Measurements from ENCODE around the gene FTO. TPM values are rescaled to one million over a fixed set of nuclear protein-coding genes. Genes with fewer than 3 reads are reported as not detected.
A peak's percentile ranks its signal among the peaks of the same experiment; 100 is the strongest.

FTO gene
- total RNA-seq, 4 donors from 2014 or later, result 29.0 to 64.1 (median 48.1) TPM

DNA sequence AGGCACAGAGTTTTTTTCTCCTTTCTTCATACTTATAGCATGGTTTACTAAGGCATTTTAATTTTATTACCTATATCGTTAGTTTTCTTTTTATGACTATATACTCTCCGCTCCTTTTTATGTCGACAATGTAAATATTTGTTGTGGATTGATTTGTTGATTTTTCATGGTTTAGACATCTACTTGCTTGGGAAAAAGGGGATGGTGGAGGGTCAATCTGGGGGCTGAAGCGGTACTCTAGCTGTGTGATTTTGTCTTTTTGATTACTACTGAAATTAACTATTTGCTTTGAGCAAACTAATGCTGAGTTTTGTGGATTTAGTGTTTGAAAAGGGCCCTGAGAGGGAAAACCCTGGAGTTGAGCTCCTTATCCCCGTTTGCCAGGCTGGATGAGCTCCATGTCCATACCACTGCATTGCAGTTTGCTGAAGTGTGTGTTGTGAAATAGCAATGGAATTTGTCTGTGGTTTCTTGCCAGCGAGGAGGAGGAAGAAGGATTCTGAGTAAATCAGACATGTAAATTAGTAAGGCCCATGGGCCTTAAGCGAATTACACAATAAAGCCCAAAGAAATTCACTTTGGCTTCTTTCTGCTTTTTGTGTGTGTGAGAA lies 72.0 kb downstream of the FTO start:
- peak overlapping the region in 3 of 4 donors; percentile 41 to 46 (median 42) for H3K27ac ChIP-seq
- DNase-seq, result no peak
- intact Hi-C loops (cut with DNase I), result loop anchor here (10.0 kb wide), 1 partner anchor 119 kb away; no protein-coding TSS in a partner anchor
- peaks cover 18 to 91% (median 36%) of the 10 kb centered on the region in 3 donors for H3K4me1 ChIP-seq
- TF ChIP-seq, protein P1, sequence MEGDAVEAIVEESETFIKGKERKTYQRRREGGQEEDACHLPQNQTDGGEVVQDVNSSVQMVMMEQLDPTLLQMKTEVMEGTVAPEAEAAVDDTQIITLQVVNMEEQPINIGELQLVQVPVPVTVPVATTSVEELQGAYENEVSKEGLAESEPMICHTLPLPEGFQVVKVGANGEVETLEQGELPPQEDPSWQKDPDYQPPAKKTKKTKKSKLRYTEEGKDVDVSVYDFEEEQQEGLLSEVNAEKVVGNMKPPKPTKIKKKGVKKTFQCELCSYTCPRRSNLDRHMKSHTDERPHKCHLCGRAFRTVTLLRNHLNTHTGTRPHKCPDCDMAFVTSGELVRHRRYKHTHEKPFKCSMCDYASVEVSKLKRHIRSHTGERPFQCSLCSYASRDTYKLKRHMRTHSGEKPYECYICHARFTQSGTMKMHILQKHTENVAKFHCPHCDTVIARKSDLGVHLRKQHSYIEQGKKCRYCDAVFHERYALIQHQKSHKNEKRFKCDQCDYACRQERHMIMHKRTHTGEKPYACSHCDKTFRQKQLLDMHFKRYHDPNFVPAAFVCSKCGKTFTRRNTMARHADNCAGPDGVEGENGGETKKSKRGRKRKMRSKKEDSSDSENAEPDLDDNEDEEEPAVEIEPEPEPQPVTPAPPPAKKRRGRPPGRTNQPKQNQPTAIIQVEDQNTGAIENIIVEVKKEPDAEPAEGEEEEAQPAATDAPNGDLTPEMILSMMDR (IDR thresholded peaks at IDR 0.05), result no peak
- no peak for TF ChIP-seq POLR2A (IDR thresholded peaks at IDR 0.05)
- H3K36me3 ChIP-seq, result no peaks in the 10 kb centered on the region
- no peaks in the 10 kb centered on the region for H3K27me3 ChIP-seq
- 37 to 40% methylated on average over 7 of the region's 7 CpGs for WGBS, 2 donors
- H3K9me3 ChIP-seq, result no peaks in the 10 kb centered on the region
- H3K4me3 ChIP-seq, result no peak overlapping the region

DNA sequence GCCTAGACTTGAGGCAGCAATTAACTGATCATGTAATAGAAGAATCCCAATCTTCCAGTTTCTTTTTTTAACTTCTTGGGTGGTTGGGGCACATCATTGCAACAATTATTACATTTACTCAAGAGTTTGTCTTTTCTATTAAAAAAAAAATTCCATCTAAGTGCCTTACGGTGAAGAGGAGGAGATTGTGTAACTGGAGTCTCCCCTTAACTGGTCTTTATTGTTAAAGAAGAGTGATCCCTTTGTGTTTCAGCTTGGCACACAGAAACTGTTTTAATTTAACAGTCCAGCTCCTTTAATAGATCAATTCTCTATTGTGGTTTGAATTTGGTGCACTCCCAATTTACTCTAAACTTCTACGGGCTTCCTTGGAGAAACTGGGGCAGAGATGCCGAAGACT lies 75.2 kb downstream of the FTO start:
- Histone ChIP-seq H3K27ac (no peak overlapping the region), H3K4me1 (peaks cover 12 to 93% (median 38%) of the 10 kb centered on the region in 3 donors), H3K4me3 (no peak overlapping the region), H3K36me3 (no peaks in the 10 kb centered on the region), H3K9me3 (no peaks in the 10 kb centered on the region), H3K27me3 (no peaks in the 10 kb centered on the region)
- TF ChIP-seq, protein P1 (IDR thresholded peaks at IDR 0.05), result no peak
- TF ChIP-seq POLR2A (IDR thresholded peaks at IDR 0.05), result no peak
- no peak for DNase-seq
- intact Hi-C loops (cut with DNase I), result loop anchor here (10.0 kb wide), 1 partner anchor 116 kb away; no protein-coding TSS in a partner anchor
- WGBS, 2 donors, result 77 to 82% methylated on average over 3 of the region's 3 CpGs

DNA sequence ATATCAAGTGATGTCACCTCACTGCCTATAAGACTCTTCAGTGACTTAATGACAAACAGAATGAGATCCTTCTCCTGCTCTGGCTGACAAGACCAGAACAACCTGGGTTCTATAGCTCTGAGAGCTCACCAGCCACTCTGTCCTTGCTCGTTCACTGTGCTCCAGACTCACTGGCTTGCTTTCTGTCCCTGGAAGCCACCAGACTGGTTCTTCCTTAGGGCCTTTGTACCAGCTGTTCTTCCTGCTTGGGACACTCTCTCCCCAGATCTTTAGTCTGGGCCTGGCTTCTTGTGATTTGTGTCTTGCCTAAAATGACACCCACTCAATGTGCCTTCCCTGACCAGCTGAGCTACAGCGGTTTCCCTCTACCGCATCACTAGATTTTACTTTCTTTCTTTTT lies 76.1 kb downstream of the FTO start:
- Histone ChIP-seq H3K9me3 (no peaks in the 10 kb centered on the region), H3K4me1 (peaks cover 12 to 93% (median 43%) of the 10 kb centered on the region in 3 donors), H3K4me3 (no peak overlapping the region), H3K27ac (peak overlapping the region; percentile 19 to 57 (median 42)), H3K27me3 (no peaks in the 10 kb centered on the region), H3K36me3 (no peaks in the 10 kb centered on the region)
- 85 to 88% methylated on average over 3 of the region's 3 CpGs for WGBS, 2 donors
- intact Hi-C loops (cut with DNase I), result no loop called here
- TF ChIP-seq POLR2A (IDR thresholded peaks at IDR 0.05), result no peak
- TF ChIP-seq, protein P1 (IDR thresholded peaks at IDR 0.05), result no peak
- no peak for DNase-seq

DNA sequence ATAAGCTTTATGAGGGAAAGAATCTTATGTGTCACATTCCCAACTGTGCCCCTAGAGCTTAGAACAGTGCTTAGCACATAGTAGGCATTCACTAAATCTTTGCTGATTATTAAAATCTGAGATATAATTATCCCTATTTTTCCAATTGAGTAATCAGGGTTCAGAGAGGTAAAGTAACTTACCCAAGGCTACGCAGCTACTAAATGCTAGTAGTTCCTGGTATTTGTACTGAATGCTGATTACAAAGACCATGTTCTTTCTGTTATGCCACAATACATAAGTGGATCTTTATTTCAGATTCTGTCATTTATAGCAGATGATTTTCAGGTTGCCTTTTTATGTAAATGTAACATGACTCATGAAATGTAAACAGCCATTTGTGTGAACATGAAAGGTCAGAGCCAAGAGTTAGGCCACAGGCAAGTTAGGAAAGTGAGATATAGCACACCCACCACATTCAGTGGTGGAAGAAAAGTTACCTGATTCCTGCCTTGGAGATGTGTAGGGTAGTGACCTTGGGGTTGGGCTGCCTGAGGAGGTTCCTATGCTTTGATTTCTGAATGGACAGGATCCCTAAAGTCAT lies 77.2 kb downstream of the FTO start:
- DNase-seq, result no peak
- Histone ChIP-seq H3K9me3 (no peaks in the 10 kb centered on the region), H3K36me3 (no peaks in the 10 kb centered on the region), H3K27me3 (no peaks in the 10 kb centered on the region), H3K27ac (peak overlapping the region in 2 of 4 donors; percentile 22 to 57), H3K4me3 (no peak overlapping the region), H3K4me1 (peaks cover 9 to 87% (median 36%) of the 10 kb centered on the region in 3 donors)
- intact Hi-C loops (cut with DNase I), result no loop called here
- TF ChIP-seq, protein P1 (IDR thresholded peaks at IDR 0.05), result no peak
- no peak for TF ChIP-seq POLR2A (IDR thresholded peaks at IDR 0.05)
- WGBS, 2 donors, result 30 to 58% methylated on average over 1 of the region's 1 CpG

DNA sequence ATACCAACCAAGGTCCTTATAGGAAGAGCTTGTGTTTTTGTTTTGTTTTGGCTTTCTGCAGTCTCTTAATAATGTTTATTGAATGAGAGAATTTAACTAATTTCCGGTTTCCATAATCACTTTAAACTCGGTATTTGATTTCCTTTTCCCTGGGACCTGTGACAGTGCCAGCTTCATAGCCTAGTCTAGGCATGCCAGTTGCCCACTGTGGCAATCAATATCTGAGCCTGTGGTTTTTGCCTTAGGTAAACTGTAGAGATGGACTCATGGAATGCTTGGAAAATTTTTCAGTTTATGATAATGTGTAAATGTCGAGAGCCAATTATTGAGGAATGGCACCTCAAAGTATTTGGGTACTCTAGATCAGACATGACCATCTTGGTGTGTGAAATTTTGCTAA lies 78.2 kb downstream of the FTO start:
- no peak for DNase-seq

More for the DNA sequence above, 78.2 kb downstream of the FTO start:
- TF ChIP-seq POLR2A (IDR thresholded peaks at IDR 0.05), result no peak
- TF ChIP-seq, protein P1 (IDR thresholded peaks at IDR 0.05), result no peak
- intact Hi-C loops (cut with DNase I), result no loop called here
- peaks cover 6 to 77% (median 31%) of the 10 kb centered on the region in 3 donors for H3K4me1 ChIP-seq
- no peak overlapping the region for H3K27ac ChIP-seq
- H3K36me3 ChIP-seq, result no peaks in the 10 kb centered on the region
- H3K4me3 ChIP-seq, result no peak overlapping the region
- H3K27me3 ChIP-seq, result no peaks in the 10 kb centered on the region
- 62 to 63% methylated on average over 3 of the region's 3 CpGs for WGBS, 2 donors
- H3K9me3 ChIP-seq, result no peaks in the 10 kb centered on the region

Data from esophagus squamous epithelium (tissue), 5 donors.